IMR-90 (cell line): ENCODE measurements around the gene GPR152.

Experiments
- CEBPB ChIP-seq: IDR thresholded peaks from 2 replicates; pipeline ENCODE4 v1.6.1; 2012; ENCODE audit warnings: low read depth, low read length, improper control_type of control experiment
- CHD1 ChIP-seq: IDR thresholded peaks from 2 replicates; pipeline ENCODE4 v1.6.1; 2012; ENCODE audit warnings: low read depth, low read length, improper control_type of control experiment
- POLR2A ChIP-seq: IDR thresholded peaks from 2 replicates; pipeline ENCODE4 v1.6.1; 2012; ENCODE audit warnings: mild to moderate bottlenecking, low read depth, low read length
- RAD21 ChIP-seq: IDR thresholded peaks from 2 replicates; pipeline ENCODE4 v1.6.1; 2012; ENCODE audit warnings: low read length, improper control_type of control experiment
- SMC3 ChIP-seq: fragments of 150-350 bp; IDR thresholded peaks from 2 replicates; pipeline ENCODE4 v1.6.1; 2016; ENCODE audit warnings: low read depth, mild to moderate bottlenecking, antibody characterized with exemption, low read length, moderate library complexity
- TF ChIP-seq, protein P1 (sequence below): conservative IDR thresholded peaks from 2 replicates; pipeline ENCODE4 v1.5.1; 2012; ENCODE audit warnings: mild to moderate bottlenecking, low read depth, low read length, improper control_type of control experiment

DNA sequence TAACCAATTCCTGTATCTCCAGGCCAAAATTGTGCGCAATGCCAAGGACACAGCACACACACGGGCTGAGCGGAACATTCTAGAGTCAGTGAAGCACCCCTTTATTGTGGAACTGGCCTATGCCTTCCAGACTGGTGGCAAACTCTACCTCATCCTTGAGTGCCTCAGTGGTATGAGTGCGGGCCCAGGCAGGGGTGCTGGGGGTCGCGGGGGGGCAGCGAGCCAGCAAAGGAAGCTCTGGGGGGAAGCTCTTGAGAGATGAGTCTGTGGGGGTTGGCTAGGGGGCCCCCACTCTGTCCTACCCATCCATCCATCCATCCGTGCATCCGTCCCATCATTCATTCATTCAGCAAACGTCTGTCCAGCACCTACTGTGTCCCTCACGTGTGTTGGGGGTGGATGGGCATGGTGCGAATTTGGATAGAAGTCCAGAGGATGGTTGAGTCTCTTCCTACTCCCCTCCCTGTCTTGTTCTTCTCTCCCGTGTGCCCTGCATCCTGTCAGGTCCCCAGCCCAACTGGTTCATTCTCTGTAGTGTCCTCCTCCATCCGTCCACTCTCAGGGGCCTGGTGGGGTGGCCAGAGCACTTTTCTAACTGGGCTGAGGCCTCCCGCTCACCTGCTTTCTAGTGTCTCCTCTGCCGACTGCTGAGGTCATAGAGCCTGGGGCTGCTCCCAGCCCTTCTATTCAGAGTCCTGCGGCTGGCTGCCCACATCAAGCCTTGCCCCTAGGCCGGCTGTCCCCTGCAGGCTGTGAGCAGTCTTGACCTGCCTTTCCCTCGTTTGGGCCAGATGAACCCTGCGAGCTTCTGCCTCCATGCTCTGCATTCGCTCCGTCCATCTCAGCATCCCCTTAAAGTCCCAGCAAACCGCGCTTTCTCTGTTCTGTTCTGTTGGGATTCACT is 20.9 kb downstream of the GPR152 start:
- no peak for TF ChIP-seq CEBPB
- no peak for TF ChIP-seq CHD1
- TF ChIP-seq, protein P1, sequence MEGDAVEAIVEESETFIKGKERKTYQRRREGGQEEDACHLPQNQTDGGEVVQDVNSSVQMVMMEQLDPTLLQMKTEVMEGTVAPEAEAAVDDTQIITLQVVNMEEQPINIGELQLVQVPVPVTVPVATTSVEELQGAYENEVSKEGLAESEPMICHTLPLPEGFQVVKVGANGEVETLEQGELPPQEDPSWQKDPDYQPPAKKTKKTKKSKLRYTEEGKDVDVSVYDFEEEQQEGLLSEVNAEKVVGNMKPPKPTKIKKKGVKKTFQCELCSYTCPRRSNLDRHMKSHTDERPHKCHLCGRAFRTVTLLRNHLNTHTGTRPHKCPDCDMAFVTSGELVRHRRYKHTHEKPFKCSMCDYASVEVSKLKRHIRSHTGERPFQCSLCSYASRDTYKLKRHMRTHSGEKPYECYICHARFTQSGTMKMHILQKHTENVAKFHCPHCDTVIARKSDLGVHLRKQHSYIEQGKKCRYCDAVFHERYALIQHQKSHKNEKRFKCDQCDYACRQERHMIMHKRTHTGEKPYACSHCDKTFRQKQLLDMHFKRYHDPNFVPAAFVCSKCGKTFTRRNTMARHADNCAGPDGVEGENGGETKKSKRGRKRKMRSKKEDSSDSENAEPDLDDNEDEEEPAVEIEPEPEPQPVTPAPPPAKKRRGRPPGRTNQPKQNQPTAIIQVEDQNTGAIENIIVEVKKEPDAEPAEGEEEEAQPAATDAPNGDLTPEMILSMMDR: no peak
- TF ChIP-seq RAD21: no peak
- TF ChIP-seq POLR2A: no peak
- TF ChIP-seq SMC3: no peak
